Right lobe of liver (tissue), 6 donors: ENCODE results near the gene TRIM31. TPM values are rescaled to one million over a fixed set of nuclear protein-coding genes. Genes with fewer than 3 reads are reported as not detected.

Experiments used
- ATAC-seq, 4 donors: fragments of 200-7000 bp; cut with Tn5 transposase; one replicate each; pipeline ENCODE4 v1.9.1; 2020; ENCODE audit warnings: mild to moderate bottlenecking in 4 of 4, moderate library complexity in 4 of 4
- DNase-seq, 3 donors: peaks; one replicate each; pipeline ENCODE4 v3.0.0-alpha.2; 2020
- H3K27ac ChIP-seq, 3 donors: fragments of 200-600 bp; one replicate each; pipeline ENCODE4 v1.8.0; 2022
- H3K27me3 ChIP-seq, 2 donors: fragments of 200-600 bp; one replicate each; pipeline ENCODE4 v1.8.0; 2022
- H3K36me3 ChIP-seq, 4 donors: fragments of 200-600 bp; sonication (generic) in 1 of 4; one replicate each; pipeline versions ENCODE4 v1.5.1 to v1.8.0; 2017 to 2022; ENCODE audit warnings: control low read depth in 1 of 4
- H3K4me1 ChIP-seq, 4 donors: fragments of 200-600 bp; sonication (generic) in 1 of 4; one replicate each; pipeline versions ENCODE4 v1.5.1 to v1.8.0; 2017 to 2022; ENCODE audit warnings: control low read depth in 1 of 4
- H3K4me3 ChIP-seq, 3 donors: fragments of 200-600 bp; one replicate each; pipeline ENCODE4 v1.8.0; 2022
- H3K9me3 ChIP-seq, 4 donors: fragments of 200-600 bp; sonication (generic) in 1 of 4; one replicate each; pipeline versions ENCODE4 v1.5.1 to v1.8.0; 2017 to 2022; ENCODE audit warnings: control low read depth in 1 of 4
- POLR2A ChIP-seq: fragments of 450-650 bp; IDR thresholded peaks from one replicate; pipeline ENCODE4 v1.6.1; 2017; ENCODE audit warnings: antibody characterized with exemption, mild to moderate bottlenecking
- WGBS: methylation state at CpG from one replicate; pipeline ENCODE4 v1.1.6; 2018; ENCODE audit warnings: low coverage, low lambda C conversion rate; ENCODE audit not compliant: insufficient coverage; ENCODE audit errors: missing lambda C conversion rate; 5-methylcytosine and 5-hydroxymethylcytosine counted together
- intact Hi-C, 2 donors: fragments of 100-400 bp; cut with DNase I; formaldehyde crosslinking; loops; one replicate each; pipeline versions ENCODE4 v1.11.2 to v1.14.1; 2022
- total RNA-seq, 6 experiments: library from RNA; depleted of rRNA in 2 of 6; stranded (reverse); fragments of >200 nt in 2 of 6; fragmentation: NEBNext Ultra II Directional in 3 of 6; extraction: Animal tissue kit (Norgen Biotek cat#: 25700) in 3 of 6; gene quantifications; one replicate each; pipeline versions ENCODE4 v1.1.0 to v1.2.4, GENCODE V29; 2016 to 2023
- TF ChIP-seq, protein P1 (sequence below), 4 donors: fragments of 200-600 bp in 3 of 4; fragments of 450-650 bp in 1 of 4; IDR thresholded peaks; one replicate each; pipeline versions ENCODE4 v1.5.1 to v1.8.0; 2016 to 2022; ENCODE audit warnings: antibody characterized with exemption in 4 of 4, mild to moderate bottlenecking in 2 of 4
- donor health status: DM: no; HTN: yes; CAD: no.
- donor health status: DM: no; HTN: no; CAD: no.
- donor health status: DM: no; HTN: no; CAD: no.
- donor health status: DM: no; HTN: yes; CAD: no.
- donor health status: DM: no; HTN: yes; CAD: no.

Gene TRIM31
- total RNA-seq, 6 experiments from 2014 or later = 0.32 to 5.1 (median 0.60) TPM

GRCh38 chr6:30100585-30101443, 12.1 kb downstream of the TRIM31 start:
- peaks cover 0 to 3% of the 10 kb centered on the region in 2 donors for H3K27me3 ChIP-seq
- peaks cover 0 to 25% (median 2%) of the 10 kb centered on the region in 4 donors for H3K4me1 ChIP-seq
- H3K27ac ChIP-seq = no peak overlapping the region
- intact Hi-C loops = loop anchor here in 1 of 2 donors (10.0 kb wide), 1 partner anchor 64 kb away; the partner anchor contains the start of genes TRIM10 and TRIM15
- ATAC-seq (peak; percentile 18 to 55 (median 47)), DNase-seq (peak; percentile 53 to 71 (median 64))
- H3K36me3 ChIP-seq = no peaks in the 10 kb centered on the region
- TF ChIP-seq POLR2A = no peak
- TF ChIP-seq, protein P1, sequence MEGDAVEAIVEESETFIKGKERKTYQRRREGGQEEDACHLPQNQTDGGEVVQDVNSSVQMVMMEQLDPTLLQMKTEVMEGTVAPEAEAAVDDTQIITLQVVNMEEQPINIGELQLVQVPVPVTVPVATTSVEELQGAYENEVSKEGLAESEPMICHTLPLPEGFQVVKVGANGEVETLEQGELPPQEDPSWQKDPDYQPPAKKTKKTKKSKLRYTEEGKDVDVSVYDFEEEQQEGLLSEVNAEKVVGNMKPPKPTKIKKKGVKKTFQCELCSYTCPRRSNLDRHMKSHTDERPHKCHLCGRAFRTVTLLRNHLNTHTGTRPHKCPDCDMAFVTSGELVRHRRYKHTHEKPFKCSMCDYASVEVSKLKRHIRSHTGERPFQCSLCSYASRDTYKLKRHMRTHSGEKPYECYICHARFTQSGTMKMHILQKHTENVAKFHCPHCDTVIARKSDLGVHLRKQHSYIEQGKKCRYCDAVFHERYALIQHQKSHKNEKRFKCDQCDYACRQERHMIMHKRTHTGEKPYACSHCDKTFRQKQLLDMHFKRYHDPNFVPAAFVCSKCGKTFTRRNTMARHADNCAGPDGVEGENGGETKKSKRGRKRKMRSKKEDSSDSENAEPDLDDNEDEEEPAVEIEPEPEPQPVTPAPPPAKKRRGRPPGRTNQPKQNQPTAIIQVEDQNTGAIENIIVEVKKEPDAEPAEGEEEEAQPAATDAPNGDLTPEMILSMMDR (IDR thresholded peaks at IDR 0.05) = peak in 1 of 4 donors; percentile 5
- peak overlapping the region; percentile 4 to 35 (median 22) for H3K4me3 ChIP-seq
- H3K9me3 ChIP-seq = no peaks in the 10 kb centered on the region
- WGBS = 5% methylated on average over 17 of the region's 47 CpGs

DNA sequence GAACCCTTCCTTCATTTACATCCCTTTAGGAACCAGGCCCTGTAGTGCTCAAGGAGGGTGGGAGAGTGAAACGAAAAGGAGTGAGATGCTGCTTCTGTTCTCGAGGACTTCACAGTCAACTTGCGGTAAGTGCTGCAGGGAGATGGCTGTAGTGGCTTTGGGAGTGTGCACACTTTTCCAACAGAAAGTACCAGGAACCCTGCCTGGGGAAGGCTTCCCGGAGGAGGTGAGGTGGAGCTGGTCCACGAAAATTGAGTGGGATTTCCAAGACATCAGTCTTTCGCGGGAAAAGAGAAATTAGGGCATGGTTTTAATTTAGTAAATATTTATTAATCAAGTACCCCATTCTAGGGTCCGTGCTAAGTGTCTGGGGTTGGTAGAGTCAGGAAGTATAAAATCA, 12.7 kb downstream of the TRIM31 start:
- H3K4me1 ChIP-seq = peaks cover 0 to 25% (median 2%) of the 10 kb centered on the region in 4 donors
- H3K4me3 ChIP-seq = peak overlapping the region in 1 of 3 donors; percentile 22
- no peak overlapping the region for H3K27ac ChIP-seq
- H3K36me3 ChIP-seq = no peaks in the 10 kb centered on the region
- DNase-seq (no peak), ATAC-seq (no peak)
- WGBS = 32% methylated on average over 8 of the region's 8 CpGs
- peaks cover 0 to 3% of the 10 kb centered on the region in 2 donors for H3K27me3 ChIP-seq
- intact Hi-C loops = loop anchor here in 1 of 2 donors (10.0 kb wide), 1 partner anchor 65 kb away; the partner anchor contains the start of genes TRIM10 and TRIM15
- H3K9me3 ChIP-seq = no peaks in the 10 kb centered on the region
- TF ChIP-seq, protein P1 (IDR thresholded peaks at IDR 0.05) = no peak
- TF ChIP-seq POLR2A = no peak

DNA sequence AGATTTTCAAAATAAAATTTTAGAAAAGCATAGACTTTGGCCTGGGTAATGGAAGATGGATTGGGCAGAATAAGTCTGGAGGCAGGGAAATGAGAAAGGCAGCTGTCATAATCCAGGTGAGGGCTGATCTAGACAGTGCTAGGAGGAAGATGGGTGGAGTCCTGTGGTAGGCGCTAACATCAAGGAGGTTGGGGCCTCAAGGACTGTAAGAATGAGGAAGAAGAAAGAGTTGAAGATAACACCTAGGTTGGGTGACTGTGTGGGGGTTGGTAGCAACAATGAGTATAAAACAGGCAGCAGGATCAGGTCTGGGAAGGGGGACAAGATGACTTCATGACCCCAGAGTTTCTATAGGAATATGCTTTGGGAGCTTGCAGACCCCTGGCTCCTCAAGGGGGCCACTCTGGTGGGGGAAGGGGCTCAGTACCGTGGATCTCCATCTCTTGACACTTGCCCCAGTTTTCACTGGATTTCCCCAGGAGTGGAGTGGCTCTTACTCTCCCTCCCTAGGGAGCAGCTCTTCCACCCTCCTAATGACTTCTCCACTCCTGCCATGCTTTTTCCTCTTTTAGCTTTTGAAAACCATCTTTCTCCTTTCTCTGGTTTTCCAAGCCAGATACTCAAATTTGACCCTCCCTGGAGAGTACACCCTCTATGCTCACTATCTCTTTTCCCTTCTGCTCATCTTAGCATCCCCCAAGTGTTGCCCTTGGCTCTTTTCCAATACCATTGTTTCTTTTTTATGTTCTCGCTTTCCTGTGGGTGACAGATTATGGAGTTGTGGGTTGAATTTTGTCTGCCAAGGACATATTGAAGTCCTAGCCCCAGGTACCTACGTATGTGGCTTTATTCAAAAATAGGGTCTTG, 14.8 kb downstream of the TRIM31 start:
- Histone ChIP-seq H3K4me3 (no peak overlapping the region), H3K36me3 (no peaks in the 10 kb centered on the region), H3K27ac (no peak overlapping the region), H3K9me3 (no peaks in the 10 kb centered on the region), H3K4me1 (peaks cover 0 to 19% (median 2%) of the 10 kb centered on the region in 4 donors), H3K27me3 (peaks cover 0 to 3% of the 10 kb centered on the region in 2 donors)
- ATAC-seq (no peak), DNase-seq (no peak)
- intact Hi-C loops = no loop called here
- TF ChIP-seq, protein P1 (IDR thresholded peaks at IDR 0.05) = no peak
- TF ChIP-seq POLR2A = no peak
- WGBS = 72% methylated on average over 4 of the region's 4 CpGs

DNA sequence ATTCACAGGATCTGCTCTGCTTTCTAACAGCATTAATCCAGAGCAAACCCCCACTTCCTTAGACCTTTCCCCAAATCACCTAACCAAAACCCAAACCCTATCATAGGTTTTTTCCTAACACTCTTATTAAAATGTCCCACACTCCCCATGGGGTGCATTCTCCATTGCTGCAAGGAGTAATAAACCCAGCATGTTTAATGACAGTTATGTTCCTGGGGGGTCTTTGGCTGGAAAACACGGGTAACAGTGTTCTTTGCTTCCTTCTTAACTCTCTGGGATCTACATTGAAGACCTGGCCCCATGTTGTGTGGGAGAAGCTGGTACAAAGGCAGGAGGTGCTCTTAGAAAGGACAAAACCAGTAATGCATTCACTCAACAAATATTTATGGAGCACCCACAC, 16.1 kb downstream of the TRIM31 start:
- Histone ChIP-seq H3K27ac (no peak overlapping the region), H3K4me1 (peaks cover 0 to 14% (median 2%) of the 10 kb centered on the region in 4 donors), H3K27me3 (peaks cover 0 to 3% of the 10 kb centered on the region in 2 donors), H3K36me3 (no peaks in the 10 kb centered on the region), H3K9me3 (no peaks in the 10 kb centered on the region), H3K4me3 (no peak overlapping the region)
- no peak for TF ChIP-seq POLR2A
- TF ChIP-seq, protein P1 (IDR thresholded peaks at IDR 0.05) = no peak
- intact Hi-C loops = no loop called here
- DNase-seq (no peak), ATAC-seq (no peak)
- 36% methylated on average over 1 of the region's 1 CpG for WGBS
